DMS53 treated with DMSO at 0.1 percent for 48 hours (cell line): Measurements from ENCODE around the gene ENOX1.

ENCODE experiments used
- DNase-seq: peaks from one replicate; lab custom pipeline; 2025; ENCODE audit not compliant: unreplicated experiment; lab: John Stamatoyannopoulos, UW

The ENOX1 gene

DNA sequence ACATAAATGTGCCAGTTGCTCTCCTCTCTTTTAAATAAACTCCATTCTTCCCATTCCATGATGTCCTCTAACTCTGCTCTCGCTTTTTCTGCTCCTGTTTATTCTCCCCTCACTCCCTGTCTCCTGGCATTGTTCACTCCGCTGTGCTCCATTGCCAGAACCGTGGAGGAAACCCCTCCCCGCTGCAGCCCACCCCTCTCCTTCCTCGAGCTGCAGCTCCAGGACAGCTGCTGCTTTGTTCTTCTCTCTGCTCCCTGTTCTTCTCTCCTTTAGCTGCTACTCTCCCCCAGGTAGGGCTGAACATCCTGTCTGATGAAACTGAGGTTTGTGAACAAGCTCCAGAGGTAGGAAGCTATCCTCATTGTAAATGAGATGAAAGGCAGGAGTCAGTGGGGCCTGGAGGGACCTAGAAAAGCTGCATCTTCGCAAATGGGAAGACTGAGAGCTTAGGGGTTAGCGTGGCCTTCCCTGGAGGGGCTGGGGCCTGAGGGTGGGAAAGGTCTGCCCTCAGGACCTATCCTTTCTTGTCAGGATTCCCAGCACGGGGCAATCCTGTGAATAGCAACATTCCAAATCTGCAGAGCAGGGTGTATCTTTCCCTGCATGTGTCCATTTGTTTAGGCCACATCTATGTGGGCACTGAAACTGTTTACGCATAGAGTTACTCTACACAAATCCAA is 519.7 kb downstream of the ENOX1 start:
- DNase-seq = no peak

- no peak for DNase-seq
Observed at GRCh38 chr13:43265028-43265427, 521.7 kb downstream of the ENOX1 start.

DNA sequence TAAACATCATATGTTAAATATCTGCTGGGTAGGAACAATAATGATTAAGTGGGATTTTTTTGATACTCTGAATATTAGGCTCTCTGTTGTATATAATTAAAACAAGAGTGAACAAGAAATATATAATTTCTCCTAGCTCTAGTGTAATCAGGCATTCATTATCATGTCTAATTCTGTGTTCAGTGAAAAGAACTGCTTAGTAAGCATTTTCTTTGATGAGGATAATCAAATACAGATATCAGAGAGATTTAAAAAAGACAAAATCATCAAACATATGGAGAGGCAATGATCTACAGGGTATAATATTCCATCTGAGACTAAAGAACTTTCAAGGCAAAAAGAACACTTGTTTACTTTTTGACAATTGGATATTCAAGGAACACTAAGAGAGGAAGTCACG is 522.3 kb downstream of the ENOX1 start:
- no peak for DNase-seq

GRCh38 chr13:43263047-43263446 is 523.7 kb downstream of the ENOX1 start:
- no peak for DNase-seq

DNA sequence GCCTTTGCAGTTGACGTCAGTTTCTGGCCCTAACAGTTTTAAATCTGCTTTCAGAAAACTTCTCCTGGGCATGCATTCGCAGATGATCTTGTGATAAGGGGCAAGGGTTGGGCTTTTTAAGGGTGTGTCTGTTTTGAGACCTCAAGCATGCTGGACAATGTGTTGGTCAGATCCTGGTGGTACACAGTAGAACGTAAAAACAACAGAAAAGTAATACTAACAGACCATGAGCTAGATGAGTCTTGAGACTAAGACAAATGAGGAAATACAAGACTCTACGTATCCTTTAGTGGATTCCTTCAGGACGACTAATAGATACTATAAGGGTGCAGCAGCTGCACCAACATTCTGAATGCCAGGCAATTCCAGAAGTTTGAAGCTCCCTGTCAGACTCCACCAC is 525.8 kb downstream of the ENOX1 start:
- no peak for DNase-seq

- no peak for DNase-seq
Observed at GRCh38 chr13:43258771-43259170, 528.0 kb downstream of the ENOX1 start.

- no peak for DNase-seq
Observed at GRCh38 chr13:43257765-43258164, 529.0 kb downstream of the ENOX1 start.

DNA sequence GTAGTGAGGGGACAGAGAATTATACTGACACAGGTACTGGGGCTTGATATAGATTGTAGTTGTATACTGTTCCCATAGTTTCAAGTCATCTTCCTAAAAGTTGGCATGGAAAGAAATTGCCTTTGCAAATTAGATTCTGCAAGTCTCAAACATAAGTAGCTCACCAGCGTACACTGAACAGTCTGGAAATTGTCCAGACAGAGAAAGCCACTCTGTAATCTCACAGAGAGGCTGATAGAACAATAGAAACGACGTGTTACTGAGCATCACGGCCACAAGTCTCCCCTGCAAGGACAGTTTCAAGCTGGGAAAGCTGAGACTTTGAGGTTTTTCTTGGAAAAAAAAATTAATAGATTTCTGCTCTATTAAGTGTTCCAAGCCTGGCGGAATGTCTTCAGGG is 534.8 kb downstream of the ENOX1 start:
- DNase-seq = no peak

- DNase-seq = no peak
Observed at GRCh38 chr13:43246382-43246781, 540.4 kb downstream of the ENOX1 start.

GRCh38 chr13:43245374-43245964 is 541.3 kb downstream of the ENOX1 start:
- DNase-seq = no peak

DNA sequence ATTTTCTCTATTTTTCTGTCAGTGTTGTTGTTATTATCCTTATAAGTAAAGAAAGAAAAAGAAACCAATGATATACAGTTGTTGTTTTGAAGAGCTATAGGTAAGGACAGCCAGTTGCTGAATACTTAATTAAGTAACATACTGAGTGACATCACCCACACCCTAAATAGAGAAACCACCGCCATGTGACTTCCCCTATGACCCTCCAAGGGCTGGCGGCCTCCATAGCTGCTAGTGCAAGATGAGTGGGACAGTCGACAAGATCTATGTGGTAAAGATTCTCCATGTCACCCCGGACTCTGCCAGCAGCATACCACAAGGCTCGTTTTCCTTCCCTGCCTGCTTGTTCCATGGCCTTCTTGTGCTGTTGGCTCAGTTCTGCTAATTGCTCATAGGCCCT is 542.3 kb downstream of the ENOX1 start:
- DNase-seq = no peak

DNA sequence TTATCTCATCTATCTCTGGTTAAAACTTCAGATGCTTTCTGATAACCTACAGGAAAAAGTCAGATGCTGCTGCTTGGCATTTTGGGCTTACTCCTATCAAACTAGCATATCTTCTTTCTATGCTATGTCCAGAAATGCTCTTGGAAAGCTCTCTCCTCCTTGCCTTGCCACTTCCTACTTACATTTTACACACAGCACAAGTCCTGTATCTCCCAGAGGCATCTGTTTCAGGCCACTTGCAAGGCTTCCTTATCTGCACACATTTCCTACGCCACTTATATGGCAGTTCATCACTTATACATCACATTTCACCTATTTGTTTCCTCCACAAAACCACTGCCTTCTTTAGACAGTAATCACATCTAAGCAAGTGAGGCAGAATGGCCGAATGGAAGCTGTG is 543.1 kb downstream of the ENOX1 start:
- DNase-seq = no peak

DNA sequence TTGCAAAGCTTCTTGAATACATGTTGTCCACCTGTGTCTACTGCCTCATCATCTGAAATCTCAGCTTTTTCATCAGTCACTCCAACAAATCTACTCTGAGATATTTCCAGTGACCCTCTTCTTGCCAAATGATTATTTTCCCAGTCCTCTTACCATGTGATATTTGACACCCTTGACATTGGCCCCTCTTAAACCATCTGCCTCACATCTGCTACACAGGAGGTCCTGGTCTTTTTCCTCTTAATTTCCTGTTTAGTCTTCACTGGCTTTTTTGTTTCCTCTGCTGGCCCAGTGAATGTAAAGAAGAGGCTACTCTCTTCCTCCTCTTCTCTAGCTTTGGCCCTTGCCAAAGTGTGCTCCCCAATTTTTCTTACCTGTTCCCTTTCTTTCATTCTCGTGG is 544.7 kb downstream of the ENOX1 start:
- DNase-seq = no peak

DNA sequence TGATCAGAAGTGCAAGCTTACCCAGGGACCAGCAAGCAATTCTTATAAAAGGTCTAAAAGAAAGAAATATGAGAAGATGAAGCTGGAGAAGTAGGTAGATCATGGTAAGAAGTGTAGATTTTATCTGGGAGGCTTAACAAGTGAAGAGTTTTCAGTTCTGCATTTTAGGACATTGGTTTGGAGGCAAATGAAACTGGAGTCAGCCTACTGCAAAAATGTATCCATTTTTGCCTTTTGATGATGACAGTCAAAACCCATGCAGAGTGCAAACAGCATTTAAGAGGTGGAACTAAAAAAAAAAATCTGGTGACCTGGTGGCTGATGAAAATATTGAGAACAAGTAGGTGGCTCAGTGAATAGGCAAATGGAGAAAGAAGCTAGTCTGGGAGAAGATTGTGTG is 546.5 kb downstream of the ENOX1 start:
- no peak for DNase-seq

GRCh38 chr13:43239275-43239840 is 547.4 kb downstream of the ENOX1 start:
- DNase-seq = no peak

GRCh38 chr13:43238341-43239083 is 548.3 kb downstream of the ENOX1 start:
- no peak for DNase-seq

- DNase-seq = no peak
Observed at GRCh38 chr13:43237616-43238015, 549.2 kb downstream of the ENOX1 start.

GRCh38 chr13:43235028-43235427 is 551.7 kb downstream of the ENOX1 start:
- DNase-seq = no peak

GRCh38 chr13:43232873-43233265 is 553.9 kb downstream of the ENOX1 start:
- no peak for DNase-seq

- no peak for DNase-seq
Observed at GRCh38 chr13:43232144-43232872, 554.5 kb downstream of the ENOX1 start.

DNA sequence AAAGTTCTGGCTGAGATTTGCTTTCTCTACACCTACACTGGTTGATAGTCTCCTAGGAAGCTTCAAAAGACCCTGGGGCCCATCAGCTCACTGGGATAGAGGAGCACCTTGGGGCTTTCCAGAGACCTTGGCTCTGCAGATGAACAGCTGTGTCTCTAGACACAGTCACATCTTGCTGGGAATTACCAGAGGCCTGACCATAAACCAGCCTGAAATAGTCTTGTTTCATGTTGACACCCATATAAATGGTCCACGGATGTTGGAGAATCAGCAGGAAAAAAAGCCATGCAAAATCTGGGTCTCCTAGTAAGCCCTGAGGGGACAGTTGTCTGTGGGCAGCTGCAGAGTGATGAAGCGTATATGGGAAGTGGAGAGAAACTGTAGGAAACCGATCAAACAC is 555.8 kb downstream of the ENOX1 start:
- DNase-seq = no peak
